ENCODE data around the gene PNMA8A.

GRCh38 chr19:46441866-46442265 lies 29.5 kb downstream of the PNMA8A start:
- TF ChIP-seq POLR2AphosphoS5 (IDR thresholded peaks at IDR 0.05; ENCODE audit: low read depth, low read length) (no peak), TAF1 (IDR thresholded peaks at IDR 0.05; ENCODE audit: low read depth, low read length) (no peak), POLR2A (IDR thresholded peaks at IDR 0.05; ENCODE audit: low read depth, low read length) (no peak), SPI1 (IDR thresholded peaks at IDR 0.05; ENCODE audit: low read depth, low read length) (no peak), PAX5 (IDR thresholded peaks at IDR 0.05; ENCODE audit: insufficient read depth, low read length, severe bottlenecking) (no peak), POU2F2 (IDR thresholded peaks at IDR 0.05; ENCODE audit: low read depth, low read length) (no peak)

Measured in GM12891 (cell line).